ENCODE results near the gene L1CAM.

The L1CAM gene

GRCh38 chrX:153901753-153902140, 15.8 kb upstream of the L1CAM start:
- peak; percentile 25 to 39 for DNase-seq

GRCh38 chrX:153900831-153901752, 15.1 kb upstream of the L1CAM start:
- DNase-seq, result peak in 1 of 2 experiments; percentile 30

GRCh38 chrX:153897899-153898298, 11.9 kb upstream of the L1CAM start:
- DNase-seq, result no peak

GRCh38 chrX:153889123-153889522, 3.1 kb upstream of the L1CAM start:
- DNase-seq, result no peak

GRCh38 chrX:153888344-153888743, 2.4 kb upstream of the L1CAM start:
- no peak for DNase-seq

GRCh38 chrX:153887385-153887784, 1.4 kb upstream of the L1CAM start:
- DNase-seq, result no peak

GRCh38 chrX:153886915-153887314, 942 bp upstream of the L1CAM start:
- DNase-seq, result no peak

GRCh38 chrX:153885208-153885787, 675 bp downstream of the L1CAM start:
- DNase-seq, result no peak

- no peak for DNase-seq
These were observed 1.4 kb downstream of the L1CAM start for GRCh38 chrX:153884590-153884989.

GRCh38 chrX:153884136-153884535, 1.8 kb downstream of the L1CAM start:
- DNase-seq, result no peak

GRCh38 chrX:153883163-153883843, 2.7 kb downstream of the L1CAM start:
- DNase-seq, result no peak

GRCh38 chrX:153882557-153882956, 3.4 kb downstream of the L1CAM start:
- no peak for DNase-seq

GRCh38 chrX:153882086-153882498, 3.9 kb downstream of the L1CAM start:
- no peak for DNase-seq

GRCh38 chrX:153881281-153881680, 4.7 kb downstream of the L1CAM start:
- no peak for DNase-seq

GRCh38 chrX:153880440-153880815, 5.5 kb downstream of the L1CAM start:
- DNase-seq, result no peak

- DNase-seq, result peak in 1 of 2 experiments; percentile 48
These were observed 6.1 kb downstream of the L1CAM start for GRCh38 chrX:153879741-153880439.

- DNase-seq, result peak; percentile 49 to 70
These were observed 6.9 kb downstream of the L1CAM start for GRCh38 chrX:153878969-153879653.

- DNase-seq, result no peak
These were observed 7.6 kb downstream of the L1CAM start for GRCh38 chrX:153878345-153878744.

GRCh38 chrX:153877571-153878261, 8.3 kb downstream of the L1CAM start:
- DNase-seq, result no peak

- no peak for DNase-seq
These were observed 9.9 kb downstream of the L1CAM start for GRCh38 chrX:153876112-153876491.

- peak; percentile 29 to 36 for DNase-seq
These were observed 10.4 kb downstream of the L1CAM start for GRCh38 chrX:153875391-153876111.
